SKM-1 (cell line): ENCODE data around the gene CCDC197.

Experiments
- DNase-seq: peaks from one replicate; lab custom pipeline; 2025; ENCODE audit not compliant: unreplicated experiment; lab: John Stamatoyannopoulos, UW

Gene CCDC197

DNA sequence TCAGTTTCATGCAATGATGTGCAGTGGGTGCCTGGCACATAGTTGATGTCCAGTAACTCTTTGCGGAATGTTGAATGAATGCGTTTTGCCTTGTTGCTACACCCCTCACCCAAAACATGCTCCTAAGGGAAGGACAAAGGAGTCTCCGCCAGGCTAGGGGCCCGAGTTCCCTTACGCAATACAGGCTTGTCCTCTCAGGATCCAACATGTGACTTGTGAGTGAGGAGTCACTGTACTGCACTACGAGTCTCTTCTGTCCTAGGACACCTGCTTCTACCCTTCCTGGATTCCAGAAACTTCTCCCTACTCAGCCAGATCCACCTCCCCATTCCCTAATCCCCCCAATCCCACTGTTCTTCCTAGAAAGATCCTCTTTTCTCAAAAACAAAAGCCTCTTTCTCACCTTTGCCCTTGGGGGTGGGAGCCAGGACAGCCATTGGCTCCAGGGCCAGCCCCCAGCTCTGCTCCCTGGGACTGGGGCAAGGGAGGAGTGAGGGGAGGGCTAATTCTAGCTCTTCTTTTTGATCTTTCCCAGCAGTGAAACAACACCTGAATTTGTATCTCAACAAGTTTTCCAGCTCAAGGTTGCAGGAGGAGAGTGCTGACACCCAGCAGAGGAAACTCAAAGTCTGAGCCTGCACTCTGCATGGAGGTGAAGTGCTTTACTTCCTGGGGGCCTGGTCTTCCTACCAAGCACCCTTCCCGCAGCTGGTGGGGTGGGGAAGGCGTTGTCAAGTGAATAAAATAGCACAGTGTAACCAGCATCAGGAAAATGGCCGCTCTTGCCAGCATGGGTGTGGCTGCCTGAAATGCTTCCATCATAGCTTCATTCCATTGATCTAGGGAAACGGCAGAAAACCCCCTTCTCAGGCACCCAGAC lies 25.7 kb downstream of the CCDC197 start:
- DNase-seq = no peak

DNA sequence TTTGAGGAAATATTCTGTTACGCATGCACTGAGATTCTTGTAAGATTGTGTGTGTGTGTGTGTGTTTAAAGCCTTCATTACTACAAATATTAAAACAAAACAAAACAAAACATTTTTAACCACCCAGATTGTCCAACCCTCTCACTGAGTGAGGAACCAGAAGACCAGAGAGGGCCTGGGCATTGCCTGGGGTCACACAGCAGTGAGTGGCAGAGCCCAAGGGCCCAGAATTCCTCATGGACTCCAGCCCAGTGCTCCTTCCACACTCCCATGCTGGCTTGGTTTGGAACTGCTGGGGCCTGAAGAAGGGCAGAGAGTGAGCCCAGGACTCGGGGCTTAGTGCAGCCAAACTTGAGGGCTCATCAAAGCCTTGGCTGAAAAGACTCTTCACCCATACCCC lies 27.4 kb downstream of the CCDC197 start:
- DNase-seq = no peak

- no peak for DNase-seq
Measured at GRCh38 chr14:94025720-94026119, 28.6 kb downstream of the CCDC197 start.

DNA sequence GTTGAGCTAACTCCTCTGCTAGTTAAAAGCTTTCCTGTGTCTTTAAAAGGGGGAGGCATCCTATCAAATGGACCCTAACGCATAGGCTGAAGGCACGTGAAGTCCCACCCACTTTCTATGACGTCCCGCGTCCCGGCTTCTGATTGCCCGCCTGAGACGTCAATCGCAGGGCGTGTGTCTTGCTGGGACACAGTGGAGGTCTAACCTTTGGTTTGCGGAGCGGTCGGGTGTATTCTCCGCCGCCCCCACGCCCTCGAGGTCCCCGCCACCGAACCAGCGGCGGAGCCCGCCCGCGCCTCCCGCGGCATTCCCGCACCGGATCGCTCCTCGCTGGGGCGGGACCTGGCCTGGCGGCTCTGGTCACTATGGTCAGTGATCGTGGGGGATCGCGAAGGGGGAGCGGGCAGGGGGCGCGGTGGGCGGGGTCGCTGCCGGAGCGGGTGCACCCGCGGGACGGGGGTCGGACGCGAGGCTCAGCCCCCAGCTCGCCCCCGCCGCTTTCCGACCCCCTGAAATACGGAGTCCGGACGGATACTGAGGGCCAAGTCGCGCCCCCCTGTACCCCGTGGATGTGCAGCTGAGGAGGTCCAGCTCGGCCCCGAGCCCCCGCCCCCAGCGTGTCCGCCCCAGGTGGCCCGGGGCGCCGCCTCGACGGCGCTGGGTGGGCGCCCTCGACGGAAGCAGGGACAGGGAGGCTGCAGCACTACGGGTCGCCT lies 29.2 kb downstream of the CCDC197 start, which contains the start of gene OTUB2:
OTUB2 (plus strand) TSS at position 168 of the 716 bp plus-strand sequence; CDS start at position 366, 198 bp downstream.
- peak; percentile 63 for DNase-seq

DNA sequence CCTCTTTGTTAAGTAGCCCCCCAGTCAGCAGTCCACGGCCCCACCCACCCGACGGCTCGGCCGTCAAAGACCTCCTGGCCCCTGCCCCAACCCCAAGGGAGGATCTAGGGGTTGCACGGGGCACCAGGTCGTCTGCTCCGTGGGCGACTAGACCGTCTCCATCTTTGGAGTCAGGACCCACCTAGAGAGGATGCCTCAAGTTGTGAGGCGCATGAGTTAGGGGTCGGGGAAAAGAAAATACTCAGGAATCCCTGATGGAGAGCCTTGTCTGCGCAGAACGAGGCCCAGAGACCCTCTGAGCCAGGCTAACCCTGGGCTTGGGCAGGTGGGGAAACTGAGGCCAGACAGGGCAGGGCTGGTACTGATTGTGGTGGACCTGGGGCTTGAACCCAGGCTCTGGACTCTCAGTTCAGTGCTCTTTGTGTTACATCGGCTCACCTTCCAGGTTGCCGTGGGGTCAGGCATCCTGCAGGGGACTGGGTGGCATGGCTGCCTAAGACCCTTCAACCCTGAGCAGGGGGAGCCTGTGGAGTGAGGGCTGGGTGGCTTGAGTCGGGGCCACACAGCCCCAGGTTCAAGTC lies 29.9 kb downstream of the CCDC197 start:
- DNase-seq = no peak

DNA sequence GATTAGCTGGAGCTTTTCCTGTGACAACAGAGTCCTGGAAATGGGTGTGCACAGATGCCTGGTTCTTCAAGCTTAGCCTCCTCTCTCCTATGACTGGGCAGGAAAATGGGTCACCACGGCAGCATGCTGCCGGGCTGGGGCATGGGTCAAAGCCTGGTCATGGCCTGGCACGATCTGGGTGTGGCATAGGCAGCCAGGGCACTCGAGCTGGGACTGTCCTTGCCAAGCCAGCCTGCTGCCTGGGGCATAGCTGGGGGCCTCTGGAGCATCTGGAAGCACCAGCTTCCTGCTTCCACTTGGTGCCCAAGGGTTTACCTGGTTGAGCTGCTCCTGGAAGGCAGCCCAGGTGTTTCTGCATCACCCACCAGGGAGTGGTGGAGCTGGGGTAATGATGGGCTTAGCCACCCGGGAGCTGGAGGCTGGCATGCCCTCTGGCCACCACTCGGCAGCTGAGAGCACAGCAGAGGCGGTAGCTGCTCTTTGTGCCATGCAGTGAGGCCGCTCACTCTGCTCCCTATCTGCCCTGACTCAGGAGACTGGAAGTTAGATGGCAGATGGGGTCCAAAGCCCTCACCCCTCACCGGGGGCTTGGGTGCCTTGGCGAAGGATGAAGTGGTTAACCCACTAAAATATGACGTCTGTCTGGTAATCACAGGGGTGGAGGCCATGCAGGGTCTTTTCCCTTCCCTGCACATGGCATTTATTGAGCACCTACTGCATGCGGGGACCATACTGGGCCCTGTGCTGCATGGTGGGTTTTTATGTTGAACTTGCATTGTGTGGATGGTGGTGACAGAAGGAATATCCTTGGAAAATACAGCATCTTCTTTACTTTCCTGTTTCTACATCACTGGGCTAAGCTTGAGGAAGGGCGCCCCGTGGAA lies 30.7 kb downstream of the CCDC197 start:
- DNase-seq = no peak

GRCh38 chr14:94028450-94028826 lies 31.3 kb downstream of the CCDC197 start:
- no peak for DNase-seq

GRCh38 chr14:94029265-94029664 lies 32.2 kb downstream of the CCDC197 start:
- no peak for DNase-seq

GRCh38 chr14:94029671-94030203 lies 32.6 kb downstream of the CCDC197 start:
- DNase-seq = no peak

GRCh38 chr14:94030571-94030970 lies 33.5 kb downstream of the CCDC197 start:
- no peak for DNase-seq

- no peak for DNase-seq
Measured at GRCh38 chr14:94031161-94031882, 34.2 kb downstream of the CCDC197 start.

DNA sequence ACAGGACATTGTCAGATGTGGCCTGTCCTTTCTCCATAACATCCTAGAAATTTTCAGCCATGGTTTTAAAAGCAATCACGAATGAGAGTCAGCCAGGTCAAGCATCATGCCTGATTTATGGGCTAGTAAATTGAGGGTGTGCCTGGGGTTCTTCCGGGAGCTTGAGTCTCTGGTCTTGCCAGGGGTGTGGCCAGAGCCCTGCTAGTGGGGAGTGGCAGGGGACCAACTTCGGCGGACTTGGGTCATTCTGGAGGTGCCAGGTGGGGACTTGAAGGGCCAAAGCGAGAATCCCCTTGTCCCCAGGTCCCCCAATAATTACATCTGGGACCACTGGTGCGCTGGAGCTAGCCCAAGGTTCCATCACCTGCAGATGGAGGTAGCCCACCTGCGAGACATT lies 34.8 kb downstream of the CCDC197 start:
- DNase-seq = no peak

DNA sequence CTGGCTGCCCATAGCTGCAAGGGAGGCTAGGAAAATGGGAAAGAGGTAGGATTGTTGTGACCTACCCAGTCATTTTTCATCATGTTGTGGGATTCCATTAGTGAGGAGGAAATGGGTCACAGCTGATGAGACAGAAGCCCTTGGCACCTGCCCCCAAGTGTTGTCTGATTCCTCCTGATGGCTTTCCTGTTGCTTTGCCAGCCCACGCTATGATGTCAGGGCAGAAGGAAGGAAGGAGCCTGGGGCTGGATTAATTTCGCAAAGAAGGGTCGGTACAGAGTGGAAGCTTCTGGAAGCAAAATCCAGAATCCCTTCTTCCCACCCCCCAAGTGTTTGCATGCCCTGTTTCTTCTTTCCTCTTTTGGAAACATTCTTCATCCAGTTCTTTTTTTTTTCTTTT lies 37.8 kb downstream of the CCDC197 start:
- no peak for DNase-seq

DNA sequence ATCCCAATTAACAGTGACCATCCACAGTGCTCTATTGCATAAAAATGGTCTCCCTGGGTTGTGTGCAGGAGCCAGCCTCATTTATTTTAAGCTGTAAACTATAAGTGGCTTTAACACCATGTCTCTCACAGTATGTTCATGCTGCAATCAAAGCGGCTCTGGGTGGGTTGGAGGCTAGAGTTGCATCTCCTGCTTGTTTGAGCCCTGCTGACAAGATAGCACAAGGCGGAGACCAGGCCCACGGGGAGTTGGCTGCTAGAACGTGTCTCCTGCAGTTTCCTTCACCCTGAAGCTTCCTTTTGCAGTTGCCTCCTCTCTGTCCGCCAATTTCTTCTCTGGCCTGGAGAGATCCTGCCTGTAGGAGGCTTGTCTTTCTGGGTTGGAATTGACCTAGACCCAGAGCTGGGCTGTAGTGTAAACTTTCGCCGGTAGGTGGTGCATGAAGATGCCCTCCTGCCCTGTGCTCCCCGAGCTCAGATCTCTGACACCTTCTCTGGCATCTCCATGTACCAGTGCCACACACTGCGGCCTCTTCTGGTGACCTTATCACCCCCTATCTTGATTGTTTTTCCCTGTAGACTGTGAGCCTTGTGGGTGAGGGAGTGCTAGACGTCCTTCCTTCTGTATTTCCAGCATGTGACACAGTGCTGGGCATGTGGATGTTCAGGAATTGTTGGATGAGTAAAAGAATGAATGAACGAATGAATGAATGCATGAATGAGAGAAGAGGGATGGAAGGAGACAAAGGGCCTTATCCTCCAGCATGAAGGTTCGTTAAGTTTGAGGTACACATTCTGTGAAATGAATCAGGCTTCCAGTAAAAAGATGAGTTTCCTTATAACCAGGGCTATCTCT lies 39.4 kb downstream of the CCDC197 start:
- no peak for DNase-seq

GRCh38 chr14:94037954-94038353 lies 40.9 kb downstream of the CCDC197 start:
- no peak for DNase-seq

GRCh38 chr14:94038510-94038909 lies 41.4 kb downstream of the CCDC197 start:
- DNase-seq = no peak

DNA sequence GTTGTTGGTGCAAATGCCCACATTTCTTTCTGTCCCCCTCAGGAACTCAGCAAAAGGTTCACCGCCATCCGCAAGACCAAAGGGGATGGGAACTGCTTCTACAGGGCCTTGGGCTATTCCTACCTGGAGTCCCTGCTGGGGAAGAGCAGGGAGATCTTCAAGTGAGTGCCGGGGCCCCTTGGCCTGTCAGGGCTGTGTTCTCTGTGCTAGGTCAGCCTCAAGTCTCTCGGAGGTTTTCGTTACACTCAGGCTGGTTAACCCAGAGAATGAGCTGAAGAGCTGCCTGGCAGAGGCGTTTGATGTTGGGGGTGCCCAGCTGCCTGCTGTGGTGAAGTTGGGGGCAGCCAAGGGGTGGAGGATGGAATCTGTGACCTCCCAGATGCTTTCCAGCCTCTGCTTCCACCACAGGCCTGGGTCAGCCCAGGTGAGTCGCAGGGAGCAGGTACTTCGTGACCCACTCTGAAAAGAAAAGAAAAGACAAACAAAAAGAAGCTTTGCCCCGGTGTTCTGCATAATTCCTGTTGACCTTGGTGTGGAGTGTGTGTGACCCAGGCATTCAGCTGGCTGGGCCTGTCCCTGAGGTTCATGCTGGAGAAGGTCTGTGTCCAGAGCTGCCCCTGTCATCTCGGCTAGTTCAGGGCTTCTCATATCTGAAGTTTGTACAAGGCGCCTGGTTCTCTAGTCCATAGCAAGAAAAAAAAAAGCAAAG lies 42.0 kb downstream of the CCDC197 start:
- no peak for DNase-seq

DNA sequence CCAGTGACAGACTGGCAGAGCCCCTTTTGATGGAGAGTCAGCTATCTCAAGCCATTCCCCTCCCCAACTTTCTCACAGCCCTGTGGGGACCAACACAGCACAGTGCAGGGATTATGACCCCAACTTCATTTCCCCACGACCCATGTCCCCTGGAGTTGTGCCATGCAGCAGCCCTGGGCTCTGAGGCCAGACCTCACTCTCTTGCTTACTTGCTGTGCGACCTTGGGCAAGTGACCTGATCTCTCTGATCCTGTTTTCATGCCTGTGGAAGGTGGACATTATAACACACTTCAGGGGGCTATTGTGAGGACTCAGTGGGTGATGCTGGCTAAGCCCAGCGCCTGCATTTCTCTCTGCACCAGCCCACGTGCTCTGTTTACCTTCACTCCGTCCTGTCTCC lies 43.1 kb downstream of the CCDC197 start:
- DNase-seq = no peak
